IMR-90 (cell line): Measurements from ENCODE around the gene ERRFI1. TPM values are rescaled to one million over a fixed set of nuclear protein-coding genes. Genes with fewer than 3 reads are reported as not detected.

Experiments used
- ATAC-seq: fragments of 200-7000 bp; cut with Tn5 transposase; 2 replicates; pipeline ENCODE4 v1.9.1; 2020; ENCODE audit warnings: low read depth, mild to moderate bottlenecking, moderate library complexity
- BruUV-seq: library from RNA; stranded (reverse); fragments of 400-500 nt; replicated peaks from 2 replicates; lab custom pipeline; 2021; lab: Mats Ljungman, UMichigan
- CTCF ChIA-PET: fragments of 300-600 bp; formaldehyde crosslinking; extraction: SDS; loops from one replicate; lab custom pipeline; 2021; ENCODE audit warnings: antibody characterized with exemption; lab: Yijun Ruan, JAX
- POLR2A ChIA-PET: fragments of 300-600 bp; sonication (Branson Sonifier 250); formaldehyde crosslinking; loops from one replicate; lab custom pipeline; 2022; ENCODE audit warnings: antibody characterized with exemption; ENCODE audit not compliant: unreplicated experiment; lab: Charles Lee
- DNase-seq: peaks from one replicate; pipeline ENCODE4 v3.0.0; 2013
- H2AFZ ChIP-seq: replicated peaks from 2 replicates; pipeline ENCODE3; 2013; ENCODE audit warnings: low read length, mild to moderate bottlenecking; ENCODE audit not compliant: poor library complexity
- H2AK5ac ChIP-seq: 2 replicates; pipeline ENCODE4 v1.6.1; 2013; ENCODE audit warnings: low read depth, low read length, inconsistent platforms
- H2AK9ac ChIP-seq: replicated peaks from 2 replicates; pipeline ENCODE3; 2013; ENCODE audit warnings: mild to moderate bottlenecking, low read depth, low read length, moderate library complexity; ENCODE audit not compliant: poor library complexity
- H2BK120ac ChIP-seq: 2 replicates; pipeline ENCODE4 v1.6.1; 2013; ENCODE audit warnings: low read depth, low read length, inconsistent platforms
- H2BK15ac ChIP-seq: 3 replicates; pipeline ENCODE4 v1.6.1; 2013; ENCODE audit warnings: low read depth, low read length, inconsistent platforms
- H2BK20ac ChIP-seq: 2 replicates; pipeline ENCODE4 v1.6.1; 2013; ENCODE audit warnings: low read depth, mild to moderate bottlenecking, inconsistent platforms, low read length, moderate library complexity
- H2BK5ac ChIP-seq: 2 replicates; pipeline ENCODE4 v1.6.1; 2013; ENCODE audit warnings: mild to moderate bottlenecking, low read depth, low read length, inconsistent platforms; ENCODE audit not compliant: poor library complexity, severe bottlenecking
- H3K14ac ChIP-seq: replicated peaks from 2 replicates; pipeline ENCODE4 v1.6.1; 2013; ENCODE audit warnings: low read depth, low read length, inconsistent platforms
- H3K18ac ChIP-seq: 2 replicates; pipeline ENCODE4 v1.6.1; 2013; ENCODE audit warnings: low read depth, low read length, control low read depth
- H3K23ac ChIP-seq: 2 replicates; pipeline ENCODE4 v1.6.1; 2013; ENCODE audit warnings: low read depth, low read length, inconsistent platforms
- H3K27ac ChIP-seq: 2 replicates; pipeline ENCODE4 v1.5.1; 2013; ENCODE audit warnings: mild to moderate bottlenecking, control low read depth, low read length; ENCODE audit not compliant: insufficient read depth
- H3K27me3 ChIP-seq: 2 replicates; pipeline ENCODE4 v1.6.1; 2013; ENCODE audit warnings: low read length; ENCODE audit not compliant: control insufficient read depth, insufficient read depth
- H3K36me3 ChIP-seq: 2 replicates; pipeline ENCODE4 v1.6.1; 2013; ENCODE audit warnings: low read length, mixed read lengths; ENCODE audit not compliant: control insufficient read depth, insufficient read depth
- H3K4ac ChIP-seq: 2 replicates; pipeline ENCODE4 v1.6.1; 2013; ENCODE audit warnings: low read depth, low read length, inconsistent platforms
- H3K4me1 ChIP-seq: 2 replicates; pipeline ENCODE4 v1.6.1; 2013; ENCODE audit warnings: low read length, mixed read lengths; ENCODE audit not compliant: control insufficient read depth, insufficient read depth
- H3K4me2 ChIP-seq: 2 replicates; pipeline ENCODE4 v1.6.1; 2013; ENCODE audit warnings: low read depth, mild to moderate bottlenecking, control low read depth, low read length, moderate library complexity
- H3K4me3 ChIP-seq: 2 replicates; pipeline ENCODE4 v1.5.1; 2013; ENCODE audit warnings: low read depth, mild to moderate bottlenecking, control low read depth, low read length, moderate library complexity; ENCODE audit not compliant: insufficient read depth
- H3K56ac ChIP-seq: 2 replicates; pipeline ENCODE4 v1.6.1; 2013; ENCODE audit warnings: low read length, inconsistent platforms; ENCODE audit not compliant: insufficient read depth; ENCODE audit errors: extremely low read depth
- H3K79me1 ChIP-seq, 2 experiments: 2 replicates each; pipeline ENCODE4 v1.6.1; 2013; ENCODE audit warnings: low read length in 2 of 2, inconsistent platforms in 1 of 2, low read depth in 1 of 2
- H3K9ac ChIP-seq: 2 replicates; pipeline ENCODE4 v1.6.1; 2013; ENCODE audit warnings: low read depth, low read length, control low read depth
- H3K9me1 ChIP-seq: 2 replicates; pipeline ENCODE4 v1.6.1; 2013; ENCODE audit warnings: low read length, inconsistent platforms; ENCODE audit not compliant: insufficient read depth
- H3K9me3 ChIP-seq: 2 replicates; pipeline ENCODE4 v1.6.1; 2013; ENCODE audit warnings: low read length; ENCODE audit not compliant: control insufficient read depth, insufficient read depth
- H4K20me1 ChIP-seq: 2 replicates; pipeline ENCODE4 v1.6.1; 2013; ENCODE audit warnings: low read length, inconsistent platforms; ENCODE audit not compliant: insufficient read depth
- H4K5ac ChIP-seq: 2 replicates; pipeline ENCODE4 v1.6.1; 2013; ENCODE audit warnings: mild to moderate bottlenecking, low read depth, low read length, control low read depth
- H4K8ac ChIP-seq, 2 experiments: 2 replicates each; pipeline ENCODE4 v1.6.1; 2013; ENCODE audit warnings: low read depth in 2 of 2, low read length in 2 of 2, control low read depth in 1 of 2, inconsistent platforms in 1 of 2
- H4K91ac ChIP-seq: 2 replicates; pipeline ENCODE4 v1.6.1; 2013; ENCODE audit warnings: low read depth, low read length, inconsistent platforms; ENCODE audit not compliant: insufficient read depth
- MXI1 ChIP-seq: IDR thresholded peaks from 2 replicates; pipeline ENCODE4 v1.6.1; 2012; ENCODE audit warnings: low read depth, mild to moderate bottlenecking, low read length, moderate library complexity, borderline replicate concordance
- WGBS, 2 experiments: methylation state at CpG; one replicate each; pipeline versions ENCODE4 v1.1.5 to v1.1.7; 2013; ENCODE audit warnings: missing lambda C conversion rate in 2 of 2; ENCODE audit not compliant: insufficient read length in 1 of 2; ENCODE audit errors: extremely low coverage in 2 of 2; 5-methylcytosine and 5-hydroxymethylcytosine counted together
- dilution Hi-C: fragments of 300-500 bp; cut with HindIII; formaldehyde crosslinking; loops from one replicate; pipeline ENCODE4 v1.14.3; 2018; ENCODE audit warnings: low sequenced_read_pairs; ENCODE audit not compliant: unreplicated experiment
- in situ Hi-C: fragments of 300-500 bp; cut with MboI; formaldehyde crosslinking; loops from 3 replicates; pipeline ENCODE4 v1.14.3; 2019; ENCODE audit warnings: low sequenced_read_pairs, inconsistent platforms, mixed read lengths
- intact Hi-C: fragments of 100-400 bp; cut with micrococcal nuclease; formaldehyde crosslinking; loops from 2 replicates; pipeline ENCODE4 v1.10.0; 2022
- polyA plus RNA-seq, 3 experiments: library from polyadenylated mRNA; depleted of rRNA; stranded (reverse); fragments of >200 nt; gene quantifications; 2 replicates each; pipeline ENCODE4 v1.2.3, GENCODE V29; 2012; ENCODE audit warnings: low replicate concordance in 1 of 3
- total RNA-seq: library from RNA; depleted of rRNA; stranded (reverse); fragments of >200 nt; gene quantifications from 2 replicates; pipeline ENCODE4 v1.2.3, GENCODE V29; 2012

Gene ERRFI1
- total and polyA plus RNA-seq, 2 of the 4 experiments (the other 2 are of a cell fraction) = 101 to 145 TPM

DNA sequence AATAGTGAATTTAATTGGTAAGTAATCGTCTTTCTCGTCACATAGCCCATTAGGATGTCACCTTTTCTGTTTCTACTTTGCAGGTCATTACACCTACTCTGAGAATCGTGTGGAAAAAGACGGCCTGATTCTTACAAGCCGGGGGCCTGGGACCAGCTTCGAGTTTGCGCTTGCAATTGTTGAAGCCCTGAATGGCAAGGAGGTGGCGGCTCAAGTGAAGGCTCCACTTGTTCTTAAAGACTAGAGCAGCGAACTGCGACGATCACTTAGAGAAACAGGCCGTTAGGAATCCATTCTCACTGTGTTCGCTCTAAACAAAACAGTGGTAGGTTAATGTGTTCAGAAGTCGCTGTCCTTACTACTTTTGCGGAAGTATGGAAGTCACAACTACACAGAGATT lies 41.3 kb downstream of the ERRFI1 start:
- intact Hi-C loops = loop anchor here (5.0 kb wide), 1 partner anchor 742 kb away; no protein-coding TSS in a partner anchor
- Histone ChIP-seq H3K14ac (no peak overlapping the region), H3K79me1 (peaks cover 10 to 41% of the 10 kb centered on the region in 2 experiments), H3K36me3 (peaks cover 41% of the 10 kb centered on the region), H2AK5ac (no peak overlapping the region), H4K91ac (no peak overlapping the region), H3K4me1 (peaks cover 3% of the 10 kb centered on the region), H4K5ac (no peak overlapping the region), H3K56ac (no peak overlapping the region), H2BK15ac (no peak overlapping the region), H2AFZ (no peak overlapping the region), H3K9me1 (no peaks in the 10 kb centered on the region; the same call in 1 of the 2 replicates), H4K20me1 (no peaks in the 10 kb centered on the region), H3K9me3 (no peaks in the 10 kb centered on the region), H3K4me2 (no peak overlapping the region), H2BK20ac (no peak overlapping the region), H3K27me3 (no peaks in the 10 kb centered on the region), H3K23ac (no peak overlapping the region), H3K4me3 (no peak overlapping the region), H4K8ac (no peak overlapping the region), H3K18ac (no peak overlapping the region), H2AK9ac (no peak overlapping the region), H2BK5ac (no peak overlapping the region), H3K4ac (no peak overlapping the region), H2BK120ac (no peak overlapping the region), H3K9ac (no peak overlapping the region), H3K27ac (no peak overlapping the region)
- POLR2A ChIA-PET = no interaction called here
- 89% methylated on average over 9 of the region's 15 CpGs; no CpG with 5 or more reads in 1 of the 2 experiments for WGBS, 2 experiments
- dilution Hi-C loops = no loop called here
- ATAC-seq (no peak), DNase-seq (no peak)
- no TSS peak for BruUV-seq
- CTCF ChIA-PET = interaction anchor here (1.3 to 1.4 kb wide), 3 partner anchors 20 to 32 kb away, joined by 4 to 6 read pairs (median 5); no protein-coding TSS in a partner anchor
- no peak for TF ChIP-seq MXI1
- in situ Hi-C loops = loop anchor here (5.0 to 25.0 kb wide), 4 partner anchors 327 to 877 kb away; no protein-coding TSS in a partner anchor
